GM19467 (cell line): ENCODE results near the gene TMEM240.
"Not testable (repeated sequence)": the region's sequence is repeated elsewhere in the genome, so short reads cannot be mapped to it uniquely, and the experiment has no call there.

ENCODE experiments used
- ATAC-seq: cut with Tn5 transposase; IDR thresholded peaks from one replicate; pipeline ENCODE4 v1.9.1; 2021; ENCODE audit warnings: mild to moderate bottlenecking, moderate library complexity; ENCODE audit not compliant: unreplicated experiment

TMEM240 gene

DNA sequence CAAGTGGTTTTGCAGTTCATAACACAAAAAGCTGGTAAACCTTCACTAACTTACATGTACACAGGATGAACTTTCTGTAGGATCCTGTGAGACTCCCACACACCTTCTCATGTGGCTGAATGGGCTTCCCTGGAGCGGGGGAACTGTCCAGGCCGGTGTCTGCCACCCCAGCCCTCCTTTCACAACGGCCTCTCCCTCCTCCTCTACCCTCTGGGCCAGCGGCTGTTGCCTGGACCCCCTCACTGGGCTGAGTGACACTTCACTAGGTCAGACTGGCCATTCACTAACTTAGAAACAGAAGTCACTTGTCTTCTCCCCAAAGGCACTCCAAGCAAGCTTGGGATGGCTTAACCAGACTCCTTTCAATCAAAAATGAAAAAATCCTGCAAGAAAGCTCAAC, 18.2 kb upstream of the TMEM240 start:
- no peak for ATAC-seq

DNA sequence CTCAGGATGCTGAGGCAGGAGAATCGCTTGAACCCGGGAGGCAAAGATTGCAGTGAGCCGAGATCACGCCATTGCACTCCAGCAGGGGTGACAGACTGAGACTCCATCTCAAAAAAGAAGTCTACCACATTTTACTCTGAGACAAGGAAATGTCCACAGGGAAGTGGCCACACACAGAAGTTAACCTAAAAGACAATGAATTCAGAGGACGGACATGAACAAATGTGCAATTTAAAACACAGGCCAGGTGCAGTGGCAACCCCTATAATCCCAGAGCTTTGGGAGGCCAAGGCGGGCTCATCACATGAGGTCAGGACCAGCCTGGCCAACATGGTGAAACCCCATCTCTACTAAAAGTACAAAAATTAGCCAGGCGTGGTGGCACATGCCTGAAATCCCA, 17.3 kb upstream of the TMEM240 start:
- ATAC-seq, result not testable (repeated sequence)

DNA sequence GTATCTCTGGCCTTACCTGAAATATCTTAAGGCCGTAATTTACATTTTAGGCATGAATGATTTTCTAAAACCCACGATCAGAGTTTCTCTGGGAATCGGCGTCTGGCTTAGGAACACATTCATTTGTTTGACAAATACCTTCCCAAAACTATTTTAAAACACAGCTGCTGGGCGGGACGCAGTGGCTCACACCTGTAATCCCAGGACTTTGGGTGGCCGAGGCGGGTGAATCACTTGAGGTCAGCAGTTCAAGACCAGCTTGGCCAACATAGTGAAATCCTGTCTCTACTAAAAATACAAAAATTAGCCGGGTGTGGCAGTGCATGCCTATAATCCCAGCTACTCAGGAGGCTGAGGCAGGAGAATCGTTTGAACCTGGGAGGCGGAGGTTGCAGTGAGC, 16.5 kb upstream of the TMEM240 start:
- not testable (repeated sequence) for ATAC-seq

DNA sequence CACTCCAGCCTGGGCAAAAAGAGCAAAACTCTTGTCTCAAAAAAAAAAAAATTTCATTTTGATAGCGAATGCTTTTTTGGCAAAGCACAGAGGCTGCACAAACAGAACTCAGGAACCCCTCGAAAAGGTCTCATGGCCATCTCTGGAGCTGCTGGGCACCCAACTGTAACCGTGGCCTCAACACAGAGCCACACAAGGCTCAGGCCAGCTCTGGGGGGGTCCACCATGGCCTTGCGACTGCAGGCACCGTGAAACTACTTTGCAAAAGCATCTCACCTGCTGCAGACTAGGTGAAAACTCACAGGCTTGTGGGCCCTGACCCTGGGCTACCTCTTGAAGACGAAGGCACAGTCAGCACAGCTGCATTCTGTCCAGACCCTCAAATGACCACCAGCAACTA, 16.1 kb upstream of the TMEM240 start:
- ATAC-seq, result no peak

DNA sequence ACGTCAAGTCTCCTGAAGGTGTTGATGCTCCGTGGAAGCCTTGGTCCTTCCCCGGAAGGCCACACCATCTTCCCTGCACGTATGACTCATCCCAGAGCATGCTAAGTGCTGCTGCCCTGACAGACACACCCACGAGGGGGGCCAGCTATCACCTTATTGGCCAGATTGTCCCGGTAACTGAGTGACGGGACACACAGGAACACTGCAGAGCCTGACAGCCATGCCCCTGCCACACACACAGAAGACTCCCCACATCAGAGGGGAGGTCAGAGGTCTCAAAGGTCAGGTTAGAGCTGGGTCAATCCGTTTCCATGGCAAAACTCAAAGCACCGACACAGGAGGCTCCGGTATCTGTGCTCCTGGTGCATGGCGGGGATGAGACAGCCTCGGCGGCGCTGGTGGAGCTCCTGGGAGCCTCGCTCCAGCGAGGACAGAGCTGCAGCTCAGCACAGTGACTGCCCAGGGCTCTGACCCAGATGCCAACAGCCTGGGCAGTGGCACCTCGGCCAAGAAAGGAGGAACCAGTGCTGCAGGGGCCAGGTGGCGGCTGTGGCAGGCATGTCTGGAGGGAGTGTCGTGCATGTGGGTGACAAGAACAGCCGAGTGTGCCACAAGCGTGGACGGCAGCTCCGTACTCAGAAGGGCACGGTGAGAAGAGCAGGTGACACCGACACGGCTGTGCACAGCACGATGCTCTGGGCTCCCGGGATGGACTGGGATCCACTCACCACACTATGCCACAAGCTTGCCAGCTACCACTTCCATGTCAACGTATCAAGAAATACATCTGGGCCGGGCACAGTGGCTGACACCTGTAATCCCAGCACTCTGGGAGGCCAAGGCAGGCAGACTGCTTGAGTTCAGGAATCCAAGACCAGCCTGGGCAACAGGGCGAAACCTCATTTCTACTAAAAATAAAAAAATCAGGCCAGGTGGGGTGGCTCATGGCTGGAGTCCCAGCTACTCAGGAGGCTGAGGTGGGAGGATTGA, 14.8 kb upstream of the TMEM240 start:
- ATAC-seq, result no peak

DNA sequence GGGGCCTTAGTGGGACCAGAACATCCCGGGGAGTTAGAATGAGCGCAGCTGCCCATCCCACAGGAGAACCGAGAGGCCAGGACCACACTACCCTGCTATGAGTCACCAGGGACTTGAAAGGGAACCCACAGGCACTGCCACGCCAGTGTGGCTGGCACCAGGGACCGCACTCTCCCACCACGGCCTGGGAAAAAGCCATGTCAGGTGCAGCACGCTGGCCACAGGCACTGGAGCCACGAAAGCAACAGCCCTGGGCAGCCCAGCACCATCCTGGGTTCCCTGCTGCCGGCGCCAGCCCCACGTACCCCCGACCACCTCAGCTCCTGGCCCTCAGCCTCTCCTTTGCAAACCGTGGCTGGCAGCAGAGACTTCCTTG, 14.1 kb upstream of the TMEM240 start:
- ATAC-seq, result no peak

DNA sequence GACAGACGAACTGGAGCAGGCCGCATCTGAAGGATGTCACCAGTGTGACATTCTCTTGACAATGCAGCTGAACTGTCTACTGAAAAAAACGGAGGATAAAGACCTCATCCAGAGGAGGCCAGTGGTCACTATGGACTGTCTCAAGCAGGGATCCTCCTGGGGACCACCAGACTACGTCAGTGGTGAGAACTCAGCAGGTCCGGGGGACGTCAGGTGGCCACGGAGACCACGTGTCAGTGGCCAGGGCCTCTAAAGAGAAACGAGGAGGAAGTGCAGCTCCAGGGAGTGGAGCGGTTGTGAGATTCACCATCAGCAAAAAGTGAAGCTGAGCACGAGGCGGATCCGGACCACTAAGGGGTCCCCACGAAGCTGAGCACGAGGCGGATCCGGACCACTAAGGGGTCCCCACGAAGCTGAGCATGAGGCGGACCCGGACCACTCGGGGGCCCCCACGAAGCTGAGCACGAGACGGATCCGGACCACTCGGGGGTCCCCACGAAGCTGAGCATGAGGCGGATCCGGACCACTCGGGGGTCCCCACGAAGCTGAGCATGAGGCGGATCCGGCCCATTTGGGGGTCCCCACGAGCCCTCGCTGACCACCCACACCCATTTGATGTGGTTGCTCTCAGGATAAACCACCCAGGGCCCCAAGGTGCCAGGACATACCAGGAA, 13.5 kb upstream of the TMEM240 start:
- no peak for ATAC-seq

DNA sequence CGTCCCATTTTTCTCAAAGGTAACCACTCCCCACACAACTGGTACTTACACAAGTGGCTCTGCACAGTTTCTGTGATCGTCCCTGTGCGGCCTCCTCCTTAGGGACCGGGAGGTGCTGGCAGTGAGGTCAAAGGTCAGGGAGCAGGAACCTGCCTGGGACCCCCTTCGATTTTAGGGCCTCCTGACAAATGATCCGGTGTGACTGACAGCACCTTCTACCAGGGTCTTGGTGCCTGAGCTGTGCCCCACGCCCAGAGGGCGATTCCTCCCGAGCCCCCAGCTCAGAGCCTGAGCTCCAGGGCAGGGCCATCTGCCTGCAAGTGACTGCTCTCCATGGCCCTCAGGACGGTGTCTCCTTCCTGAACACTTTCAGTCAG, 11.8 kb upstream of the TMEM240 start:
- ATAC-seq, result no peak

DNA sequence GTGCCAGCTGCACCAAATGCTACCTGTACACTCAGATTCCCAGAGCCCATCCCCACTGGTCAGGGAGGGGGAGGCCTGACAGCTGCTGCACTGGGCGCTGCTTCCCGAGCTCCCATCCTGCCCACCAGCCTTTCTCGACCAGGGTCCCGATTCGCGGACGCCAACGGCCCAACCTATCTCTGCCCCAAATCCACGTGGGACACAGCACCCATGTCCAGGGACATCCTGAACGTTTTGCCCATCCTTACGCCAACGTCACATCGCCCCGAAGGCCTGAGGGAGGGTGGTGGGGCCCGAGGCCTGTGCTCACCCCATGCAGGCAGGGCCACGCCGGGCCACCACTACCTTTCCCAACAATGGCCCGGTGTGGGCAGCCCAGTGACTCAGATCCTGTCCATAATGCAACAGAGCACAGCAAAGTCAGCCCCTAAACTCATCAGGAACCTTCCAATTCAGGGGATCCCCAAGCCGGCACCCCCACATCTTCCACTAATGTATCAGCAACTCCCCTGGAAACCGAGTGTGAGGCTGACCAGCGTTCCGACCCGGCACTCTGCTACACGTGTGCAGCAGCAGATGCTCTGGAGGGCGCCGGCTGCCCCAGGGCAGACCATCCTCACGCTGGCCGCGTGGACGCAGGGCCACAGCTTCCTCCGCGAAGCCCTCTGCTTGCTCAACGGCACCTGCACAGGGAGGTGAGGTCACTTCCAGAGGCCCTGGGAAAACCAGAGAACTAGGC, 11.3 kb upstream of the TMEM240 start:
- ATAC-seq, result no peak

DNA sequence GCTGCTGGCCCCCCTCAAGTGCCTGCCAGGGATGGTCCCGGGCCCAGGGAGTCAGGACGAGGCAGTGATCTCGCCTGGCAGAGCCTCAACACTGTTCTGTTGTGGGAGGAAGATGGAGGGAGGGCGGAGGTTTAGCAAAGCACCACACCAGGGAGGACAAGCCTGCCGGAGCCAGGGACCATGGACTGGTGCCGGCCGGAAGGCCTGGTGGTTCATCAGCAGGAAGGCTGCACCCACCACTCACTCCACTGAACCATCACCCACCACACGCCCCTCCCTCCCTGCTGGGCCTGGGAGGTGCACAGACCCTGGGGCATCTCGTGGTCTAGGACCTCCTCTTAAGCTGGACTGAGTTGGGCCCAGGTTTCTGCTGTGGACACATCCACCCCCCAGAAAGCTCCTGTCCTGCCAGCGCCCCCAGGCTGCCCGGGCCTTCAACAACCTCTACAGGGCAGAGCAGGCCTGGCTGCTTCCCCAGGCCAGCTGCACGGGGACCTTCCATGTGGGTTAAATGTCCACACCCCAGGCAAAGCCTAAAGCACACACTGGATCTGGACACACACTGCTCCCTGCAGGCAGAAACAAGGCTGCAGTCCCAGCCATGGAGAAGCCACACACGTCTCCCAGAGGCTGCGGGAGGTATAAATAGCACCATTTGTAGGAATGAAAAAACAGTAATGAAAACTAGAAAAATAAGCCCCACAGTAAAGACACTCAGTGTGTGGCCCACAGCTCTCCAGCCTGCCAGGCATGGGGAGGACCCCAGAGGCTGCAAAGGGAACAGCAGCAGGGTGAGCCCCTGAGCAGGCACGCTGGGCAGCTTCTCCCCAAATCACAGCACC, 10.4 kb upstream of the TMEM240 start:
- no peak for ATAC-seq

DNA sequence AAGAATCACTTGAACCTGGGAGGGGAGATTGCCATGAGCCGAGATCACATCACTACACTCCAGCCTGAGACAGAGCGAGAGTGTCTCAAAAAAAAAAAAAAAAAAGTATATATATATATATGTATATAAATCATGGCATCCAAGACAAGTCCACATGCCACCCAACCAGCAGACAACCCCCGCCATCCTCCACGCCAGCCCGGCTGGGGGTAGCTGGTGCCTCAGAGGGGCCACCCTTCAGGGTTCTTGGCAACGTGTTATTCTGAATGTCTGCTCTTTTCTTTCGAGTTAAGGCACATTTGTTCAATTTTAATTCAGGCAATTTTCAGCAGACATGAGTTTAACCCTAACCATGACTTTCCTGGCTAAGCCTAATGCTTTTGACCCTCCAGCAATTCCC, 9.7 kb upstream of the TMEM240 start:
- ATAC-seq, result no peak

DNA sequence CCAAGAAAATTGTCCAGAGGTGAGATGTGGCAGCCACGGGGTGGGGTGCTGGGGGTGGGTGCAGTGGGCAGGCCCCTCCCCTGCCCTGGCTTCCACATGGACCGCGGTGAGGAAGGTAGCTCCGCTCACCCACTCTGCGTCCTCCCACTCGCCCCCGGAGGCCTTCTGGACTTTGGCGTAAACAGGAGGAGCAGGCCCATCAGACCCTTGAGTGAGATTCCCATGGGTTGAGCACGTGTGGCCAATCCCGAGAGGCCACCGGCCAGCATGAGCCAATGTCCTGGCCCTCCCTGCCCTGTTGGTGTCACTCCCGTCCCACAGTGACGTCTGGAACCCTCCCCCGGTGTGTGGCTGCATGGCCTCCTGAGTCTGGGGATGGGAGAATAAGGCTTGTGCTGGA, 8.2 kb upstream of the TMEM240 start:
- no peak for ATAC-seq

DNA sequence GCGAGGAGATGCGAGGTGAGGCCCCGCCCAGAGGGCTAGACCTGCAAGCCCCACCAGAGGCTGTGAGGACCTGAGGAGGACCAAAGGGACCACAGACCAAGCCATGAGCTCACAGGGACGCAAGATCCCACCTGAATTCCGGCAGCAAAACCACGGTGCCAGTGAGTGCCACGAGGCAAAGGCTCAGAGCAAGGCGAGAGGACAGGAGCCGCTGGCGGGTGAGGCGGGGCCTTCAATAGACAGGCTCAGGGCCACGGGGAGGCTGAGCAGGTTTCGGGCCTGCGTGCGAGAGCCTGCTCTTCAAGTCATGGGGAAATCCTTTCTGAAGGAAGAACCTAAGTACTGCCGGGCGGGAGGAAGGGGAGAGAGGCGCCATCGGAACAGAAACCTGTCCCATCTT, 7.1 kb upstream of the TMEM240 start:
- no peak for ATAC-seq

DNA sequence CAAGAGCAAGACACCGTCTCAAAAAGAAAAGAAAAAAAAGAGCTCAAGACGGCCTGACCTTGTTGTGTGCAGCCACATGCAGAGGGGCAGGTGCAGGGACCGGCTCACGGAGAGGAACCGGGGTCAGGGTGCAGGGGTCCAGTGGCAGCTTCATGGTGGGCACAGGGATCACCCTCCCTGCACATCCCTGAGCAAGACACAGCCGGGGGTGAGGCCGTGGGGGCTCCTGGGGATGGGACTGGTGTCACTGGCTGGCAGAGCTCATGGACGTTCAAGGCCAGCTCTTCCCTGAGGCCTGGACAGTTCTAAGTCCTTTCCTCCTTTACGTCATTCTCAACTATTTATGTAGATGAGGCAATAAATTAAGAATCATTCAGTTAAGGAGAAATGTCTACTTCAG, 6.6 kb upstream of the TMEM240 start:
- ATAC-seq, result no peak

DNA sequence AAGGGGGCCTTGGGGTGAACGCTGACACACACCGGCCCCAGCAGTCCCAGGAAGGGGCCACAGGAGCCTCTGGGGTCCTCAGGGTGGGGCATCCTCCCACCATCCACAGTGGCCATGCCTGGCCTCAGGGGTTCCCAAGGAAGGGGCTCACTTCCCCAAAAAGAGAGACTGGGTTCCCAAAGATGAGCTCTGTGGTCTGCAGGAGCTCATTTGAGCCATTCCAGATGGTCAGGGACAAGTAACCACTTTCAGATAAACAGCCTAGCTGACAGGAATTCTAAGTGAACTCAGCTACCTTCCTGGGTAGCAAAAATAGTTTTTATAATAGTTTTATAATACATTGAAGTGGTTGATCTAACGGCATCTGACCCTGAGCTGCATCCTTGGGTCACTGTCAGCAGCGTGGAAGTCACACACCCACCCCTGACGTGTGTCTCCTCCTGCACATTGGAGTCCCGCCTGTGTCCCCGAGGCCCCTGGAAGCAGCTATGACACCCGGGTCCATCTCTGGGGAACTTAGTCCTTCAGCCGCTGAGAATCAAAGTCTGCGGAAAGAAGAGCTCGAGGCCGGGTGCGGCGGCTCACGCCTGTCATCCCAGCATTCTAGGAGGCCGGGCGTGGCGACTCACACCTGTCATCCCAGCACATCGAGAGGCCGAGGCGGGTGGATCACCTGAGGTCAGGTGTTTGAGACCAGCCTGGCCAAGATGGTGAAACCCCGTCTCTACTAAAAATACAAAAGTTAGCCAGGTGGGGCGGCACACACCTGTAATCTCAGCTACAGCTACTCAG, 5.7 kb upstream of the TMEM240 start:
- no peak for ATAC-seq

DNA sequence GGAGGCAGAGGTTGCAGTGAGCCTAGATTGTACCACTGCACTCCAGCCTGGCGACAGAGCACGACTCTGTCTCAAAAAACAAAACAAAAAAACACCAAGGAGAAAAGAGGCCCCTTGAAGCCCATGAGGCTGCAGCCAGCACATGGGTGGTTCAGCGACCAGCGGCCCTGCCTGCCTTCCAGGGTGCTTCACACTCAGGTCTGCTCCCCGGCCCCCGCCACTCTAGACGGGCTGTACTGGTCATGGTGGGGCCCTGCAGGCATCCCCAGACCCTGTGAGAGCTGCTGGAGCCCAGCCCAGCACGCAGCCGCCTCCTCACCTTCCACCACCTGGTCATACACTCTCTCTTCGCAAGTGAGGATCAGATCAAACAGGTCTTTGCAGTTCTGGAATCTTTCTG, 4.1 kb upstream of the TMEM240 start:
- no peak for ATAC-seq

DNA sequence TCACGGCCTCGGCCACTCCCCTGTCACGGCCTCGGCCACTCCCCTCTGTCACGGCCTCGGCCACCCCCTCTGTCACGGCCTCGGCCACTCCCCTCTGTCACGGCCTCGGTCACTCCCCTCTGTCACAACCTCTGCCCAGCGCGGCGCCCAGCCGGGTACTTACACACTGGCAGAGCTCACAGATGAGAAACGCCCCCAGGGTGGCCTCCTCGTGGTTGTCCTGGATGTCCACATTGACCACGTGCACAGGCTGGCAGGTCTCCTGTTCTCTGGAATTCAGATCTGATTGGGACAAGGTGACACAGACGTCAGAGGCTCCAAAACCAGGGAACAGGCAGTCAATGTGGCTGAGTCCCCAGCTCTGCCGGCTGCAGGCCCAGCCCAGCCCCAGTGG, 3.3 kb upstream of the TMEM240 start:
- no peak for ATAC-seq

DNA sequence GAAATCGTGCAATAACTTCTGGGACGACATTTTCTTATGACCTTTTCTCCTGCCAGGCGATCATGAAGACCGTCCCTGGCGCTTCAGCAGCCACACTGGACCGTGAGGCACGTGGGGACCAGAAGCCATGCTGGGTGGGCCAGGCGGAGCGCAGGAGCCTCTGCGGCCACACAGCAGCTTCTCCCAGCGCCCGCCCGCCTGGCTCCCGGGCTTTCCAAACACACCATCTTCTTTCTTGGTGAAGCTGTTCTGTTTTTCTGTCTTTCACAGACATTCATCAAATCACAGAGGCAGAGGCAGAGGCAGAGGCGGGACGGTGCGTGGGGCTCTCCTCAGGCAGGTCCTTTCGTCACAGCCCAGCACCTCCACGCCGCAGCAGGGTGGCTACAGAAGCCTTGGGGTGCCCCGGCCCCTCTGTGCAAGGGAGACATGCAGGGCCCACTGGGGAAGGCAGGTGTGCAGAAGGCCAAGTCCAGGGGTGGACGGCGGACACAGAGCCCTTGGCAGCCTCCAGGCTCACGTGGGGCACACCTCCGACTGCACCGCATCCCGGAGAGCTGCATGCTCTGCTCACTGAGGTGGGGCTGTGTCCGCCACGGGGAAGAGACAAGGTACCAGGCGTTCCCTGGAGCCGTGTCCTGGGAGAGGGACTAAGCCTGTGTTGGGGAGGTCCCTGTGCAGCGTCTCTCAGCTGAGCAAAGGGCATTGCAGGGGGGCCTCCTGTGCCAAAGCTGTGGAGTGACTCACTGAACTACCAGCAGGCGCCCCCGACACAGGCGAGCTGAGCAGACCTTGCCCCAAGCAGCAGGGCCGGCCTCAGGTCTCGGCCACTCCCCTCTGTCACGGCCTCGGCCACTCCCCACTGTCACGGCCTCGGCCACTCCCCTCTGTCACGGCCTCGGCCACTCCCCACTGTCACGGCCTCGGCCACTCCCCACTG, 2.6 kb upstream of the TMEM240 start:
- no peak for ATAC-seq
